MM.1S (cell line): ENCODE measurements around the gene ARHGAP28.

Experiments used
- EZH2 ChIP-seq: fragments of 300-600 bp; sonication (generic); optimal IDR thresholded peaks from 2 replicates; pipeline ENCODE3; 2017; ENCODE audit warnings: low read depth, mild to moderate bottlenecking, antibody characterized with exemption, low read length, mixed read lengths
- TF ChIP-seq, protein P1 (sequence below): fragments of 300-600 bp; sonication (generic); IDR thresholded peaks from 2 replicates; pipeline ENCODE4 v1.5.1; 2016; ENCODE audit warnings: antibody characterized with exemption, low read length, mixed read lengths

DNA sequence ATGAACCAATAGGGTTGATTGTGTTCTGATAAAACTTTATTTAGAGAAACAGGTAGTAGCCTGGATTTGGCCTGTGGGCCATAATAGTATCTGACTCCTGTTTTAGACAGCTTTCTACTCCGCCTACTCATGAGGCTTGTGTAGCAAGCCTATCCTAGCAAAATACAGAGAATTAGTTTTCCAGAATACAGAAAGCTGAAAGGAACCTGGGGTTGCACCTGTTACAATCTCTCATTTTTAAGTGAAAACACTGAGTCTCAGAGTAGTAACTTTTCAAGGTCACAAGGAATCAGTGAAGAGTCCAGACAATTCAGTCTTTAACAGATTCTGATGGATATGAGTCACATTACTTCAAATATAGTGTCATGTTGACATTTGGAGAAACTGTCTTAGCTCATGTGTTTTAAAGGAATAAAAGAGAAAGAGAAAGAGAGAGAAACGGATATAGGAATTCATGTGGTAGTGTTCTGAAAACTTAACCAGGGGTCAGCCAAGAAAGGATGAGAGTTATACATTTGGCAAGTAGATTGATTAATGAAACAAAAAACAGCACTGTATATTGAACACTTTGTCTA lies 17.0 kb downstream of the ARHGAP28 start:
- TF ChIP-seq, protein P1, sequence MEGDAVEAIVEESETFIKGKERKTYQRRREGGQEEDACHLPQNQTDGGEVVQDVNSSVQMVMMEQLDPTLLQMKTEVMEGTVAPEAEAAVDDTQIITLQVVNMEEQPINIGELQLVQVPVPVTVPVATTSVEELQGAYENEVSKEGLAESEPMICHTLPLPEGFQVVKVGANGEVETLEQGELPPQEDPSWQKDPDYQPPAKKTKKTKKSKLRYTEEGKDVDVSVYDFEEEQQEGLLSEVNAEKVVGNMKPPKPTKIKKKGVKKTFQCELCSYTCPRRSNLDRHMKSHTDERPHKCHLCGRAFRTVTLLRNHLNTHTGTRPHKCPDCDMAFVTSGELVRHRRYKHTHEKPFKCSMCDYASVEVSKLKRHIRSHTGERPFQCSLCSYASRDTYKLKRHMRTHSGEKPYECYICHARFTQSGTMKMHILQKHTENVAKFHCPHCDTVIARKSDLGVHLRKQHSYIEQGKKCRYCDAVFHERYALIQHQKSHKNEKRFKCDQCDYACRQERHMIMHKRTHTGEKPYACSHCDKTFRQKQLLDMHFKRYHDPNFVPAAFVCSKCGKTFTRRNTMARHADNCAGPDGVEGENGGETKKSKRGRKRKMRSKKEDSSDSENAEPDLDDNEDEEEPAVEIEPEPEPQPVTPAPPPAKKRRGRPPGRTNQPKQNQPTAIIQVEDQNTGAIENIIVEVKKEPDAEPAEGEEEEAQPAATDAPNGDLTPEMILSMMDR = no peak
- no peak for TF ChIP-seq EZH2
